ENCODE data around the gene HEXD.

- TF ChIP-seq CTCF (IDR thresholded peaks at IDR 0.05) (no peak), POLR2A (IDR thresholded peaks at IDR 0.05) (no peak)
These were observed 21.8 kb downstream of the HEXD start for GRCh38 chr17:82439829-82440365.
